Measurements from ENCODE around the gene SLIT1.

SLIT1 gene

DNA sequence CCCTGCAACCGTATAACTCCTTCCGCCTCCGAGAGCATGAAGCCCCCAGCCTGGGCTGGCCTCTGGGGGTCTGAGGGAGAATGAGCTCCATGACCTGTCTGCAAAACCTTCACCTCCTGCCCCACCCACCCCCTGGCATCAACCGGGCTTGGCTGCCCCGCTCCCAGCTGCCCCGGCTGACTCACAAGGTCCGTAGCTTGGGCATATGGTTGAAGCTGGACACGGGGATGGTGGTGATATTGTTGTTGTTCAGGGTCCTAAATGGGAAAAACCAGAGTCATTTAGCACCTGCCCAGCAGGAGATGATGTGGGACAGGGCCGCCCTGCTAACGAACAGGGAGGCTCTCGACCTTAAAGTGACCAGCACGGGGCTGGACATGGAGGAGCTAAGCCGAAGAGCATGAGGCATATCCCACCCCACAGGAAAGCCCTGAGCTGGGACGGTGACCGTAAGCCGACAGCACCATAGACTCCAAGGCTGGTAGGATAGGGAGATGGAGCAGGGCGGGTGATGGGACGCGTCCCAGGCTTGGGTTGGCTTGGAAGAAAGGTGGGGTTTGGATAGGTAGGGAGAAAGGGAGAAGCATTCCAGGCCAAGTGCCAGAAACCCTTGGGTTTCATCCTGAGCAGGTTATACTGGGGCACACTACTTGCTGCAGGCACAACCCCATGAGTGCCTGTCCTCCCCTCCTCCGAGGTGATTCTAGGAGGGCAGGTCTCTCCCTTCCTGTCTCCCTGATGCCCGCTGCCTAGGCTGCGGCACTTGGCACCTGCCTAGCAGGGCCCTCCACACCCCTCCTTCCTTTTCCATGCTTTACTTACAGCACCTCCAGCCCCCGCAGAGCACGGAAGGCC lies 121.5 kb downstream of the SLIT1 start:
- no peak overlapping the region for H3K9ac ChIP-seq (ENCODE audit: low read length)
- H3K4me3 ChIP-seq (ENCODE audit: low read length) = no peak overlapping the region
- H3K27ac ChIP-seq (ENCODE audit: low read length) = no peak overlapping the region
- no peaks in the 10 kb centered on the region for H3K27me3 ChIP-seq (ENCODE audit: control insufficient read depth, insufficient read depth, low read length)
- no peaks in the 10 kb centered on the region for H3K4me1 ChIP-seq (ENCODE audit: control insufficient read depth, low read depth, low read length)
- H3K9me3 ChIP-seq (ENCODE audit: control insufficient read depth, low read depth, low read length) = no peaks in the 10 kb centered on the region
- no peaks in the 10 kb centered on the region for H3K36me3 ChIP-seq (ENCODE audit: control insufficient read depth, low read depth, low read length)

- Histone ChIP-seq H3K4me1 (ENCODE audit: control insufficient read depth, low read depth, low read length) (no peaks in the 10 kb centered on the region), H3K27me3 (ENCODE audit: control insufficient read depth, insufficient read depth, low read length) (no peaks in the 10 kb centered on the region), H3K9ac (ENCODE audit: low read length) (no peak overlapping the region), H3K36me3 (ENCODE audit: control insufficient read depth, low read depth, low read length) (no peaks in the 10 kb centered on the region), H3K9me3 (ENCODE audit: control insufficient read depth, low read depth, low read length) (no peaks in the 10 kb centered on the region), H3K4me3 (ENCODE audit: low read length) (no peak overlapping the region), H3K27ac (ENCODE audit: low read length) (no peak overlapping the region)
Measured at GRCh38 chr10:97063271-97063982, 122.3 kb downstream of the SLIT1 start.

DNA sequence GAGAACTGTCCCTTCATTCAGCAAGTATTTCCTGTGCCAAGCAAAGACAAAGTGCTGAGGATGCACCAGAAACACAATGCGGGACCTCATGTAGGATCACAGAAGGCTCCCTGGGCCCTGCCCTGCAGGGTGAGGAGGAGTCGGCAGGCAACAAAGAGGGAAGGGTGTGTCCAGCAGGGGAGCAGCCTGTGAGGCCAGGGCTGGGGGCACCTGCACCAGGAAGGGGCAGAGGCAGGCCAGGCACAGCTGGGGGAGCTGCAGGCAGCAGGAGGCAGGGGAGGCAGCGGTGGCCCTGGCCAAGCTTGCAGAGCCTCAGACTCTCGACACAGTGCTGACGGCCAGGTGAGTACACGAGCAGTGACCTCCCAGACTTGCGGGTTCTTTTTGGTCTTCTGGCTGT lies 123.3 kb downstream of the SLIT1 start:
- Histone ChIP-seq H3K27ac (ENCODE audit: low read length) (no peak overlapping the region), H3K9me3 (ENCODE audit: control insufficient read depth, low read depth, low read length) (no peaks in the 10 kb centered on the region), H3K9ac (ENCODE audit: low read length) (no peak overlapping the region), H3K4me3 (ENCODE audit: low read length) (no peak overlapping the region), H3K27me3 (ENCODE audit: control insufficient read depth, insufficient read depth, low read length) (no peaks in the 10 kb centered on the region), H3K36me3 (ENCODE audit: control insufficient read depth, low read depth, low read length) (no peaks in the 10 kb centered on the region), H3K4me1 (ENCODE audit: control insufficient read depth, low read depth, low read length) (no peaks in the 10 kb centered on the region)

DNA sequence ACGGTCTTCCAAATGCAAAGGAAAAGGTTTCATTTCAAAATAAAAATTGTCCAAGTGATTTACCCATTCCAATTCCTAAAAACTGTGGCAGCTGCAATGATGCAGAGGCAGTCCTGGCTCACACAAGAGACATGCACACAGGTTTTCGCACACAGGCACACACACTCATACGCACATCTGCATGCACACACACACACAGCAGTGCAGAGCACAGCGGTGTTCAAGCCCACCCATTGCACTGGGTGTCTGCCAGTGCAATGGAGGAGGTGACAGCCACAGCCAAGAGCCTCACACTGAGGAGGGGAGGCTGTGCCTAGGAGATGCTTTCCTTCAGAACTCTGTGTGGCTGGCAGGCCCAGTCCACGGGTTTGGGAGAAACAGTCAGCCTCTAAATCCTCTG lies 123.7 kb downstream of the SLIT1 start:
- Histone ChIP-seq H3K4me1 (ENCODE audit: control insufficient read depth, low read depth, low read length) (no peaks in the 10 kb centered on the region), H3K9me3 (ENCODE audit: control insufficient read depth, low read depth, low read length) (no peaks in the 10 kb centered on the region), H3K4me3 (ENCODE audit: low read length) (no peak overlapping the region), H3K27me3 (ENCODE audit: control insufficient read depth, insufficient read depth, low read length) (no peaks in the 10 kb centered on the region), H3K27ac (ENCODE audit: low read length) (no peak overlapping the region), H3K9ac (ENCODE audit: low read length) (no peak overlapping the region), H3K36me3 (ENCODE audit: control insufficient read depth, low read depth, low read length) (no peaks in the 10 kb centered on the region)

DNA sequence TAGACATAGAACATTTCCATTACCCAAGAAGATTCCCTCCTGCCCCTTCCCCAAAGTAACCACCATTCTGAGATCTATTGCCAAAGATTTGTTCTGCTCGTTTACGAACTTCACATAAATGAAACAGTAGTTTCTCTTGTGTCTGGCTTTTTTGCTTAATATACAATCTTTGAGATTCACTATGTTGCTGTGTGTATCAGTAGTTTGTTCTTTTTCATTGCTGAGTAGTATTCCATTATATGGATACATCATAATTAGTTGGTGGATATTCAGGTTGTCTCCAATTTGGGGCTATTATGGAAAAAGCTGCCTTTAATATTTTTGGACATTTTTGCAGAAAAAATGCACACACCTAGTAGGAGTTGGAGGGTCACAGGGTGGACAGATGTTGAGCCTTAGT lies 124.3 kb downstream of the SLIT1 start:
- no peaks in the 10 kb centered on the region for H3K4me1 ChIP-seq (ENCODE audit: control insufficient read depth, low read depth, low read length)
- no peak overlapping the region for H3K4me3 ChIP-seq (ENCODE audit: low read length)
- H3K27me3 ChIP-seq (ENCODE audit: control insufficient read depth, insufficient read depth, low read length) = no peaks in the 10 kb centered on the region
- H3K36me3 ChIP-seq (ENCODE audit: control insufficient read depth, low read depth, low read length) = no peaks in the 10 kb centered on the region
- H3K9ac ChIP-seq (ENCODE audit: low read length) = no peak overlapping the region
- H3K9me3 ChIP-seq (ENCODE audit: control insufficient read depth, low read depth, low read length) = no peaks in the 10 kb centered on the region
- no peak overlapping the region for H3K27ac ChIP-seq (ENCODE audit: low read length)

- H3K4me3 ChIP-seq (ENCODE audit: low read length) = no peak overlapping the region
- no peaks in the 10 kb centered on the region for H3K36me3 ChIP-seq (ENCODE audit: control insufficient read depth, low read depth, low read length)
- H3K27ac ChIP-seq (ENCODE audit: low read length) = no peak overlapping the region
- no peaks in the 10 kb centered on the region for H3K27me3 ChIP-seq (ENCODE audit: control insufficient read depth, insufficient read depth, low read length)
- no peak overlapping the region for H3K9ac ChIP-seq (ENCODE audit: low read length)
- H3K9me3 ChIP-seq (ENCODE audit: control insufficient read depth, low read depth, low read length) = no peaks in the 10 kb centered on the region
- H3K4me1 ChIP-seq (ENCODE audit: control insufficient read depth, low read depth, low read length) = no peaks in the 10 kb centered on the region
Measured at GRCh38 chr10:97060441-97061084, 125.2 kb downstream of the SLIT1 start.

DNA sequence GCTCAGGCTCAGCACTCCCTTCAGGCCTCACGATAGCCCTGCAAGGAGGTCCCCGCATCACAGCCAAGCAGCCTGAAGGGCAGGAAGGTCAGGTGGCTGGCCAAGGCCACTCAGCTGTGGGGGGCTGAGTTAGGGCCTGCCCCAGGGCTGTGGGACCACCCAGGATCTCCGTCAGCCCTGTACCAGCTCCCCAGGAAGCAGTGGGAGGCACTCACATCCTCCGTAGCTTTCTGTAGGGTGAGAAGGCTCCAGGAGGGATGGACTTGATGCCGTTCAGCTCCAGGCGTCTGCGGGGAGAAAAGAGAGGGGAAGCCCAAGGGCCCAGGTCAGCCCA lies 125.9 kb downstream of the SLIT1 start:
- H3K9ac ChIP-seq (ENCODE audit: low read length) = no peak overlapping the region
- H3K36me3 ChIP-seq (ENCODE audit: control insufficient read depth, low read depth, low read length) = no peaks in the 10 kb centered on the region

DNA sequence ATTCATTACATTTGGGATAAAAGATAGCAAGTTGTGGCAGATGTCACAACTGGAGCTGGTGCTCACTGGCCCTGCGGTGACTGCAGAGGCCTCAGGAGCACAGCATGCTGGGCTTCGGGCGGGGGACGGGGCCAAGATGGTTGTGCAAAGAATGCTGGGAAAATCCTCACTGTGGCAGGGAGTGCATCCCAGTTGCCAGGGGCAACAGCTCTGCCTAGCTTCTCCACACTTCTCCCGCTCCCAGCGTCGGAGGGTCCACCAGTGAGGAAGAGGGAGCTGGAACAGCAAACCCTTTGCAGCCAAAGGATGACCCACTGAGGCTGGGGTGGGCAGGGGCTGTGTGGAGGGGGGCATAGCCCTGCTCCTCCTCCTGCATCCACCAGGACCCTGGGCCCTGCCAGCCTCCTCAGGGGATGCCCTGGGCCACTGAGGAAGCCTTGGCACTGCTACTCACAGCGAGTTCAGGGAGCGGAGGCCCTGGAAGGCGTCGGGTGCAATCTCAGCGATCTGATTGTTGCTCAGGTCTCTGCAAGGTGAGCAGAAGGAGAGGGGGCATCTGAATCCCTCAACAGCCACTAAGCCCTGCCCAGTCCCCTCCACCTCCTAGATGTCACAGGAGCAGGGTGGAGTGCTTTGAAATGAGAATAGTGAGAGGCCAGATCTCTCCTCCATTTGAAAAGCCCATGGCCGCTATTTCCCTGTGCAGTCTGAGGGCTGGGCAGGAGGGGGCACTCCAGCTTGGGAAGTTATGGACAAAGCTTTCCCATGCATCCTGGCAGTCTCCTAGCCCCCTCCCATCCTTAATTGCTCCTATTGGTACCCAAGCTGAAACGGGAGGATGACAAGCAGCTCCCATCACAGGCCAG lies 126.5 kb downstream of the SLIT1 start:
- Histone ChIP-seq H3K4me3 (ENCODE audit: low read length) (no peak overlapping the region), H3K9ac (ENCODE audit: low read length) (no peak overlapping the region), H3K9me3 (ENCODE audit: control insufficient read depth, low read depth, low read length) (no peaks in the 10 kb centered on the region), H3K27me3 (ENCODE audit: control insufficient read depth, insufficient read depth, low read length) (no peaks in the 10 kb centered on the region), H3K4me1 (ENCODE audit: control insufficient read depth, low read depth, low read length) (no peaks in the 10 kb centered on the region), H3K36me3 (ENCODE audit: control insufficient read depth, low read depth, low read length) (no peaks in the 10 kb centered on the region), H3K27ac (ENCODE audit: low read length) (no peak overlapping the region)

More for the DNA sequence above, 125.9 kb downstream of the SLIT1 start:
- Histone ChIP-seq H3K4me1 (ENCODE audit: control insufficient read depth, low read depth, low read length) (no peaks in the 10 kb centered on the region), H3K27ac (ENCODE audit: low read length) (no peak overlapping the region), H3K4me3 (ENCODE audit: low read length) (no peak overlapping the region), H3K27me3 (ENCODE audit: control insufficient read depth, insufficient read depth, low read length) (no peaks in the 10 kb centered on the region), H3K9me3 (ENCODE audit: control insufficient read depth, low read depth, low read length) (no peaks in the 10 kb centered on the region)

GRCh38 chr10:97058521-97058920 lies 127.2 kb downstream of the SLIT1 start:
- Histone ChIP-seq H3K36me3 (ENCODE audit: control insufficient read depth, low read depth, low read length) (no peaks in the 10 kb centered on the region), H3K9me3 (ENCODE audit: control insufficient read depth, low read depth, low read length) (no peaks in the 10 kb centered on the region), H3K27ac (ENCODE audit: low read length) (no peak overlapping the region), H3K4me3 (ENCODE audit: low read length) (no peak overlapping the region), H3K4me1 (ENCODE audit: control insufficient read depth, low read depth, low read length) (no peaks in the 10 kb centered on the region), H3K9ac (ENCODE audit: low read length) (no peak overlapping the region), H3K27me3 (ENCODE audit: control insufficient read depth, insufficient read depth, low read length) (no peaks in the 10 kb centered on the region)

DNA sequence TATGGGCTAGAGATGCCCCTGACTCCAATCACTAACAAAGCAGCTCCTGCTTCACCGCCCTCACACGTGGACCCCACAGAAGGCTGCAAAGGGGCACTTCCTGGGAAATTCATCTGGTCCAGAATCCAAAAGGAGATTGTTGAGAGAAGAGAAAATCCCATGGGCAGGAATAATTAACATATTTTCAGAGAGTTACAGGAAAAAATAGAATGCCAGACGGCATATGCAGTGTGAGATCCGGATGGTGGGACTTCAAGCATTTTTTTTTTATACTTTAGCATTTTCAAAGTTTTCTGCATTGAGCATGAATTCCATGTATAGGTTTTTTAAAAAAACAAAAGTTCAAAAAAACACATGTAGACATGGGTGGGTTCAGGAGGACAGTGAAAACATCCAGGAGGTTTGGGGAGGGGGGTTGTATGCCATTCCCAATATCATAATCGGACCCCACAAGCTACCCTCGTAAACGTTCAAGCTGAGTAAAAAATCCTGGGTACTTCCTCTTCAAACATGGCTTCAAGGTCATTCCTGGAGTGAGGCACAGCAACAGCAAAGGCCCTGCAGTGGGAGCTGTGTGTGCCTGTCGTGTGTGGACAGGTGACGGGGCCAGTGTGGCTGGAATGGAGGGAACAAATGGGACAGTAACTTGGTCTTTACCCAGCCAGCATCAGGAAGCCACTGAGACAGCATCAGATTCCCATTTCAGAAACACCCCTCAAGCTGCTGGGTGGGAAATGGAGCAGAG lies 128.1 kb downstream of the SLIT1 start:
- H3K27me3 ChIP-seq (ENCODE audit: control insufficient read depth, insufficient read depth, low read length) = no peaks in the 10 kb centered on the region
- H3K9me3 ChIP-seq (ENCODE audit: control insufficient read depth, low read depth, low read length) = no peaks in the 10 kb centered on the region

More for the DNA sequence above, 128.1 kb downstream of the SLIT1 start:
- no peak overlapping the region for H3K4me3 ChIP-seq (ENCODE audit: low read length)
- H3K36me3 ChIP-seq (ENCODE audit: control insufficient read depth, low read depth, low read length) = no peaks in the 10 kb centered on the region
- H3K4me1 ChIP-seq (ENCODE audit: control insufficient read depth, low read depth, low read length) = no peaks in the 10 kb centered on the region
- no peak overlapping the region for H3K9ac ChIP-seq (ENCODE audit: low read length)
- no peak overlapping the region for H3K27ac ChIP-seq (ENCODE audit: low read length)

Measured in iPS-18a (cell line).